Esophagus squamous epithelium (tissue), 4 donors: Measurements from ENCODE around the gene CAMK1D.

ENCODE experiments used
- POLR2A ChIP-seq, 4 donors: fragments of 450-650 bp; IDR thresholded peaks; one replicate each; pipeline ENCODE4 v1.6.1; 2017; ENCODE audit warnings: antibody characterized with exemption in 4 of 4, mild to moderate bottlenecking in 4 of 4, moderate library complexity in 3 of 4
- TF ChIP-seq, protein P1 (sequence below), 6 experiments: fragments of 450-650 bp in 4 of 6; fragments of 200-600 bp in 2 of 6; sonication (generic) in 2 of 6; IDR thresholded peaks; one replicate each; pipeline ENCODE4 v1.5.1; 2016 to 2019; ENCODE audit warnings: antibody characterized with exemption in 6 of 6, mild to moderate bottlenecking in 4 of 6, moderate library complexity in 4 of 6

DNA sequence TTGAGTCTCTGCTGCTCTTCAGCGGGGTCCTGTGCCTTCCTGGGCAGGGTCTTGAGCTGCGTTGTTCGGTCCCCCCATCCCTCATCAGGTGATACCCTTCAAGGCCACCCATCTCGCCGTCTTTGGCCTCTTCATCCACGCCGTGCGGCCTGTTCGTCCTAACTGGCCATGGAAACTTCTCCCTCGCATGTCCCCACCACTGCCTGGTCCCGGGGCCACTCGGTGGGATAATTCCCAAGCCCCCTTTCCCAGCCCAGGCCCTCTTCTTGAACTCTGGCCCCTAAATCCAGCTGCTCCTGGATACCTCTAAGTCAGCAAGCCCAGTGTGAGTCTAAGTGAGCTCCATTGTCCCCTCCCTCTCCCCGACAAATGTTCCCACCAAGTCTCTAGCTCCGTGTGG, 74.5 kb downstream of the CAMK1D start:
- TF ChIP-seq, protein P1, sequence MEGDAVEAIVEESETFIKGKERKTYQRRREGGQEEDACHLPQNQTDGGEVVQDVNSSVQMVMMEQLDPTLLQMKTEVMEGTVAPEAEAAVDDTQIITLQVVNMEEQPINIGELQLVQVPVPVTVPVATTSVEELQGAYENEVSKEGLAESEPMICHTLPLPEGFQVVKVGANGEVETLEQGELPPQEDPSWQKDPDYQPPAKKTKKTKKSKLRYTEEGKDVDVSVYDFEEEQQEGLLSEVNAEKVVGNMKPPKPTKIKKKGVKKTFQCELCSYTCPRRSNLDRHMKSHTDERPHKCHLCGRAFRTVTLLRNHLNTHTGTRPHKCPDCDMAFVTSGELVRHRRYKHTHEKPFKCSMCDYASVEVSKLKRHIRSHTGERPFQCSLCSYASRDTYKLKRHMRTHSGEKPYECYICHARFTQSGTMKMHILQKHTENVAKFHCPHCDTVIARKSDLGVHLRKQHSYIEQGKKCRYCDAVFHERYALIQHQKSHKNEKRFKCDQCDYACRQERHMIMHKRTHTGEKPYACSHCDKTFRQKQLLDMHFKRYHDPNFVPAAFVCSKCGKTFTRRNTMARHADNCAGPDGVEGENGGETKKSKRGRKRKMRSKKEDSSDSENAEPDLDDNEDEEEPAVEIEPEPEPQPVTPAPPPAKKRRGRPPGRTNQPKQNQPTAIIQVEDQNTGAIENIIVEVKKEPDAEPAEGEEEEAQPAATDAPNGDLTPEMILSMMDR (IDR thresholded peaks at IDR 0.05) = no peak
- no peak for TF ChIP-seq POLR2A (IDR thresholded peaks at IDR 0.05)
